Gastroesophageal sphincter (tissue), 3 donors: ENCODE results near the gene IQSEC1.

ENCODE experiments used
- CTCF ChIP-seq, 4 experiments: fragments of 200-600 bp in 2 of 4; fragments of 450-650 bp in 2 of 4; sonication (generic) in 1 of 4; IDR thresholded peaks; one replicate each; pipeline ENCODE4 v1.5.1; 2017 to 2019; ENCODE audit warnings: antibody characterized with exemption in 4 of 4, mild to moderate bottlenecking in 2 of 4, moderate library complexity in 2 of 4
- POLR2AphosphoS5 ChIP-seq: sonication (generic); formaldehyde crosslinking; IDR thresholded peaks from one replicate; pipeline ENCODE4 v1.6.1; 2017; ENCODE audit warnings: antibody characterized with exemption

DNA sequence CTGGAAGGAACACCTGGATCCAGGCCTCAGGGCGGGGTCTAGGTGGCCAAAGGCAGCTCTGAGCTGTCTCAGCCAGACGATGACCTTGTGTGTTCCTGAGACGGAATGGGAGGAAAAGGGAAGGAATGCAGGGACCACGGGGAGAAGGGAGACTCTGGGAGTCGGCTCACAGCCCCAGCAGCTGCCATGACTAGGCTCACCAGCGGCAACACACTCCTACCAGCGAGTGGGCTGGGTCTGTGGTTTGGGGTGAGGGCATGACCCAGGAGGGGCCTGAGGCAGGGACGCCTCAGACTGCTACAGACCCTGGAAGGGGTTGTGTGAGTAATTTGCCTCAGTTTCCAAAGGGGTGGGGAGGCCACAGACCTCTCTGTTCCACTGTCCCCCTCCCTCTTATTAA lies 19.8 kb downstream of the IQSEC1 start:
- no peak for TF ChIP-seq CTCF (IDR thresholded peaks at IDR 0.05)
- TF ChIP-seq POLR2AphosphoS5: no peak
